GM12878 (cell line): ENCODE measurements around the gene KPTN. TPM values are rescaled to one million over a fixed set of nuclear protein-coding genes. Genes with fewer than 3 reads are reported as not detected.

Experiments used
- CBX5 ChIP-seq: sonication (generic); IDR thresholded peaks from 2 replicates; pipeline ENCODE4 v1.6.1; 2016; ENCODE audit warnings: low read depth, moderate library complexity, mild to moderate bottlenecking, inconsistent platforms
- E2F4 ChIP-seq: IDR thresholded peaks from 2 replicates; pipeline ENCODE4 v1.6.1; 2012; ENCODE audit warnings: low read depth, low read length, improper control_type of control experiment
- EP300 ChIP-seq, 2 experiments: fragments of 150-350 bp in 1 of 2; IDR thresholded peaks; 2 replicates each; pipeline ENCODE4 v1.6.1; 2011 to 2012; ENCODE audit warnings: low read depth in 2 of 2, low read length in 2 of 2, borderline replicate concordance in 1 of 2, improper control_type of control experiment in 1 of 2, inconsistent platforms in 1 of 2; ENCODE audit not compliant: control insufficient read depth in 1 of 2
- MYB ChIP-seq: fragments of 150-350 bp; IDR thresholded peaks from 2 replicates; pipeline ENCODE4 v1.6.1; 2014; ENCODE audit warnings: mild to moderate bottlenecking, low read depth, low read length, borderline replicate concordance
- POU2F2 ChIP-seq: IDR thresholded peaks from 3 replicates; pipeline ENCODE4 v1.6.1; 2011; ENCODE audit warnings: low read depth, mild to moderate bottlenecking, low read length, borderline replicate concordance
- SREBF2 ChIP-seq: IDR thresholded peaks from 2 replicates; pipeline ENCODE4 v1.6.1; 2012; ENCODE audit warnings: mild to moderate bottlenecking, low read length
- polyA plus RNA-seq, 11 experiments: library from polyadenylated mRNA; depleted of rRNA in 4 of 11; unstranded in 6 of 11; stranded (reverse) in 5 of 11; fragments of >200 nt; fragmentation: Nextera tagmentation in 4 of 11; fragmentation: Illumina TruSeq in 1 of 11; extraction: Ambion mirVana in 4 of 11; extraction: Trizol in 1 of 11; gene quantifications; 1 replicate in 1 of 11; 2 replicates in 10 of 11; pipeline versions ENCODE4 v1.2.1 to v1.2.3, GENCODE V29; 2011 to 2016; ENCODE audit warnings: inconsistent platforms in 2 of 11, missing spikeins in 2 of 11, low read depth in 1 of 11
- total RNA-seq, 4 experiments: library from RNA; depleted of rRNA in 3 of 4; stranded (reverse); fragments of >200 nt in 3 of 4; fragmentation: Illumina TruSeq in 1 of 4; extraction: Trizol in 1 of 4; gene quantifications; 2 replicates each; pipeline versions ENCODE4 v1.2.1 to v1.2.3, GENCODE V29; 2013 to 2021
- TF ChIP-seq, protein P1 (sequence below): fragments of 450-650 bp; formaldehyde crosslinking; IDR thresholded peaks from 2 replicates; pipeline ENCODE4 v1.4.0; 2020; ENCODE audit warnings: mild to moderate bottlenecking, moderate library complexity

KPTN gene
- total and polyA plus RNA-seq, 10 of the 15 experiments (the other 5 are each of a cell fraction or from before 2014, with no cell fraction given): 0.60 to 10.1 (median 6.0) TPM

- TF ChIP-seq EP300 (IDR thresholded peaks at IDR 0.05; ENCODE audit: borderline replicate concordance in 1 of 2, control insufficient read depth in 1 of 2, low read depth in 2 of 2, low read length in 2 of 2): no peak
- TF ChIP-seq E2F4: no peak
- TF ChIP-seq POU2F2: no peak
- no peak for TF ChIP-seq SREBF2
- TF ChIP-seq MYB: no peak
- no peak for TF ChIP-seq CBX5
- TF ChIP-seq, protein P1, sequence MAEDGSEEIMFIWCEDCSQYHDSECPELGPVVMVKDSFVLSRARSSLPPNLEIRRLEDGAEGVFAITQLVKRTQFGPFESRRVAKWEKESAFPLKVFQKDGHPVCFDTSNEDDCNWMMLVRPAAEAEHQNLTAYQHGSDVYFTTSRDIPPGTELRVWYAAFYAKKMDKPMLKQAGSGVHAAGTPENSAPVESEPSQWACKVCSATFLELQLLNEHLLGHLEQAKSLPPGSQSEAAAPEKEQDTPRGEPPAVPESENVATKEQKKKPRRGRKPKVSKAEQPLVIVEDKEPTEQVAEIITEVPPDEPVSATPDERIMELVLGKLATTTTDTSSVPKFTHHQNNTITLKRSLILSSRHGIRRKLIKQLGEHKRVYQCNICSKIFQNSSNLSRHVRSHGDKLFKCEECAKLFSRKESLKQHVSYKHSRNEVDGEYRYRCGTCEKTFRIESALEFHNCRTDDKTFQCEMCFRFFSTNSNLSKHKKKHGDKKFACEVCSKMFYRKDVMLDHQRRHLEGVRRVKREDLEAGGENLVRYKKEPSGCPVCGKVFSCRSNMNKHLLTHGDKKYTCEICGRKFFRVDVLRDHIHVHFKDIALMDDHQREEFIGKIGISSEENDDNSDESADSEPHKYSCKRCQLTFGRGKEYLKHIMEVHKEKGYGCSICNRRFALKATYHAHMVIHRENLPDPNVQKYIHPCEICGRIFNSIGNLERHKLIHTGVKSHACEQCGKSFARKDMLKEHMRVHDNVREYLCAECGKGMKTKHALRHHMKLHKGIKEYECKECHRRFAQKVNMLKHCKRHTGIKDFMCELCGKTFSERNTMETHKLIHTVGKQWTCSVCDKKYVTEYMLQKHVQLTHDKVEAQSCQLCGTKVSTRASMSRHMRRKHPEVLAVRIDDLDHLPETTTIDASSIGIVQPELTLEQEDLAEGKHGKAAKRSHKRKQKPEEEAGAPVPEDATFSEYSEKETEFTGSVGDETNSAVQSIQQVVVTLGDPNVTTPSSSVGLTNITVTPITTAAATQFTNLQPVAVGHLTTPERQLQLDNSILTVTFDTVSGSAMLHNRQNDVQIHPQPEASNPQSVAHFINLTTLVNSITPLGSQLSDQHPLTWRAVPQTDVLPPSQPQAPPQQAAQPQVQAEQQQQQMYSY: no peak
- TF ChIP-seq, all 136 proteins: peak for 0
Measured at GRCh38 chr19:47493378-47494210, 9.6 kb upstream of the KPTN start (continued).
